GM19239 (cell line): ENCODE measurements around the gene LMO1.

Experiments
- DNase-seq: peaks from one replicate; pipeline ENCODE4 v3.0.0; 2011; ENCODE audit warnings: low spot score; ENCODE audit not compliant: insufficient read length
- FAIRE-seq: peaks from 2 replicates; lab custom pipeline; 2011; peaks lifted over from hg19 to GRCh38; lab: Jason Lieb, UNC

LMO1 gene

GRCh38 chr11:8288824-8289491 lies 25.3 kb upstream of the LMO1 start:
- no peak for DNase-seq
- no peak for FAIRE-seq

GRCh38 chr11:8288166-8288772 lies 24.6 kb upstream of the LMO1 start:
- FAIRE-seq = no peak

GRCh38 chr11:8287703-8288102 lies 24.0 kb upstream of the LMO1 start:
- DNase-seq = no peak
- FAIRE-seq = no peak

More at GRCh38 chr11:8288166-8288772, 24.6 kb upstream of the LMO1 start:
- DNase-seq = no peak

GRCh38 chr11:8287297-8287696 lies 23.6 kb upstream of the LMO1 start:
- DNase-seq = no peak
- FAIRE-seq = no peak

GRCh38 chr11:8286886-8287285 lies 23.2 kb upstream of the LMO1 start:
- DNase-seq (no peak), FAIRE-seq (no peak)

- no peak for FAIRE-seq
- DNase-seq = no peak
These were observed 22.1 kb upstream of the LMO1 start for GRCh38 chr11:8285796-8286195.

GRCh38 chr11:8285228-8285627 lies 21.6 kb upstream of the LMO1 start:
- no peak for FAIRE-seq
- no peak for DNase-seq

GRCh38 chr11:8283465-8284230 lies 20.0 kb upstream of the LMO1 start:
- no peak for FAIRE-seq
- no peak for DNase-seq

GRCh38 chr11:8283100-8283464 lies 19.4 kb upstream of the LMO1 start:
- FAIRE-seq (no peak), DNase-seq (no peak)

- DNase-seq (no peak), FAIRE-seq (no peak)
These were observed 19.0 kb upstream of the LMO1 start for GRCh38 chr11:8282631-8283030.

GRCh38 chr11:8281266-8281665 lies 17.6 kb upstream of the LMO1 start:
- FAIRE-seq (no peak), DNase-seq (no peak)

GRCh38 chr11:8277691-8278090 lies 14.0 kb upstream of the LMO1 start:
- no peak for FAIRE-seq
- no peak for DNase-seq

- DNase-seq = no peak
- no peak for FAIRE-seq
These were observed 12.8 kb upstream of the LMO1 start for GRCh38 chr11:8276528-8276927.

- no peak for DNase-seq
- no peak for FAIRE-seq
These were observed 9.6 kb upstream of the LMO1 start for GRCh38 chr11:8273287-8273686.

- no peak for DNase-seq
- no peak for FAIRE-seq
These were observed 7.6 kb upstream of the LMO1 start for GRCh38 chr11:8271106-8271886.

- no peak for FAIRE-seq
- no peak for DNase-seq
These were observed 6.0 kb upstream of the LMO1 start for GRCh38 chr11:8269636-8270035.

GRCh38 chr11:8268530-8269400 lies 5.1 kb upstream of the LMO1 start:
- DNase-seq = no peak
- FAIRE-seq = no peak

GRCh38 chr11:8267831-8268529 lies 4.3 kb upstream of the LMO1 start:
- DNase-seq (no peak), FAIRE-seq (no peak)

GRCh38 chr11:8267280-8267679 lies 3.6 kb upstream of the LMO1 start:
- FAIRE-seq = no peak
- no peak for DNase-seq
